ENCODE data around the gene ABCA2. TPM values are rescaled to one million over a fixed set of nuclear protein-coding genes. Genes with fewer than 3 reads are reported as not detected.
A peak's percentile ranks its signal among the peaks of the same experiment; 100 is the strongest.

Gene ABCA2
- total and polyA plus RNA-seq, 2 donors from 2014 or later, result 39.2 to 72.1 TPM

DNA sequence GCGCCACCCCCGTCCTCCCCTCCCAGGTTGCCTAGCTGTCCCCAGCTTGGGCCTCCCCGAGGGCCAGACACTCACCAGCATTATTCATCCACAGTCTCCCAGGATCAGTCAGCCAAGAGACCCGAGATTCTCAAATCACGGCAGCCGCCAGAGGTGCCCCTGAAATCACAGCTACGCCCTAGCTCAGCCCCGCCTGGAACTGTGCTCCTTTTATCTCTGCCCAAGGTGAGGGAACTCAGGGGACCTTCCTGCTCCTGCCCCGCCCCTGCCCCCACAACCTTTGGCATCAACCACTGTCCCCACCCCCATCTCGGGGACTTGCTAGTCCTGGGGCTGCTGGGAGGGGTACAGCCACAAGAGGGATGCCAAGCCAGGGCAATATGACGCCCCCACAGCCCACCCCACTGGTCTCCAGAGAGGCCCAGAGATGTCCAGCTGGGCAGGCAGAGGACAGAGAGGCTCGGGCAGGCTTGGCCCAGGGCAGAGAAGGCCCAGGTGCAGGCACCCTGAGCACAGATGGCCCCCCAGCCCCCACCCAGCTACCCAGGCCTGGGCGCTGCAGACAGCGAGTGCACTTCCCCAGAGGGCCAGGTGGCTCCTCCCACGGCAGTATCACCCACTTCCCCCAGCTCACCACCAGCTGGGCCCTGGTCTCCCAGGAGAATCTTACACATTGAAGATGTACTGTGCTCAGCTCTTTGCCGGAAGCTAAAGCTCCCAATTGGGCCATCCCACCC, 4.0 kb upstream of the ABCA2 start, which contains the start of gene FUT7:
Gene FUT7, minus strand, starts transcription at position 185 of the 737 bp plus-strand sequence. Its CDS starts 97 bp downstream, at position 88.
- Histone ChIP-seq H3K4me3 (ENCODE audit: low read length in 3 of 3) (no peak within 1 kb of the TSS), H3K27me3 (ENCODE audit: control insufficient read depth, insufficient read depth, low read length) (no peaks in the 10 kb centered on the region), H3K36me3 (ENCODE audit: control insufficient read depth in 2 of 3, insufficient read depth in 3 of 3, low read length in 3 of 3) (no peaks in the 10 kb centered on the region), H3K4me1 (ENCODE audit: control insufficient read depth in 2 of 3, insufficient read depth in 2 of 3, low read depth in 1 of 3, low read length in 3 of 3) (peaks cover 0 to 25% (median 15%) of the 10 kb centered on the region in 3 donors), H3K9ac (ENCODE audit: low read length in 3 of 3) (no peak within 1 kb of the TSS), H3K9me3 (ENCODE audit: control insufficient read depth in 2 of 3, insufficient read depth in 1 of 3, low read length in 3 of 3) (no peaks in the 10 kb centered on the region), H3K27ac (ENCODE audit: low read depth in 2 of 2, low read length in 2 of 2) (no peak within 1 kb of the TSS)
- TF ChIP-seq, protein P1, sequence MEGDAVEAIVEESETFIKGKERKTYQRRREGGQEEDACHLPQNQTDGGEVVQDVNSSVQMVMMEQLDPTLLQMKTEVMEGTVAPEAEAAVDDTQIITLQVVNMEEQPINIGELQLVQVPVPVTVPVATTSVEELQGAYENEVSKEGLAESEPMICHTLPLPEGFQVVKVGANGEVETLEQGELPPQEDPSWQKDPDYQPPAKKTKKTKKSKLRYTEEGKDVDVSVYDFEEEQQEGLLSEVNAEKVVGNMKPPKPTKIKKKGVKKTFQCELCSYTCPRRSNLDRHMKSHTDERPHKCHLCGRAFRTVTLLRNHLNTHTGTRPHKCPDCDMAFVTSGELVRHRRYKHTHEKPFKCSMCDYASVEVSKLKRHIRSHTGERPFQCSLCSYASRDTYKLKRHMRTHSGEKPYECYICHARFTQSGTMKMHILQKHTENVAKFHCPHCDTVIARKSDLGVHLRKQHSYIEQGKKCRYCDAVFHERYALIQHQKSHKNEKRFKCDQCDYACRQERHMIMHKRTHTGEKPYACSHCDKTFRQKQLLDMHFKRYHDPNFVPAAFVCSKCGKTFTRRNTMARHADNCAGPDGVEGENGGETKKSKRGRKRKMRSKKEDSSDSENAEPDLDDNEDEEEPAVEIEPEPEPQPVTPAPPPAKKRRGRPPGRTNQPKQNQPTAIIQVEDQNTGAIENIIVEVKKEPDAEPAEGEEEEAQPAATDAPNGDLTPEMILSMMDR (IDR thresholded peaks at IDR 0.05; ENCODE audit: borderline replicate concordance, extremely low read depth, insufficient read depth), result no peak
- intact Hi-C loops (cut with DNase I), result loop anchor here (10.0 kb wide), 1 partner anchor 247 kb away; no protein-coding TSS in a partner anchor
- no peak for FAIRE-seq
- no peak for DNase-seq

DNA sequence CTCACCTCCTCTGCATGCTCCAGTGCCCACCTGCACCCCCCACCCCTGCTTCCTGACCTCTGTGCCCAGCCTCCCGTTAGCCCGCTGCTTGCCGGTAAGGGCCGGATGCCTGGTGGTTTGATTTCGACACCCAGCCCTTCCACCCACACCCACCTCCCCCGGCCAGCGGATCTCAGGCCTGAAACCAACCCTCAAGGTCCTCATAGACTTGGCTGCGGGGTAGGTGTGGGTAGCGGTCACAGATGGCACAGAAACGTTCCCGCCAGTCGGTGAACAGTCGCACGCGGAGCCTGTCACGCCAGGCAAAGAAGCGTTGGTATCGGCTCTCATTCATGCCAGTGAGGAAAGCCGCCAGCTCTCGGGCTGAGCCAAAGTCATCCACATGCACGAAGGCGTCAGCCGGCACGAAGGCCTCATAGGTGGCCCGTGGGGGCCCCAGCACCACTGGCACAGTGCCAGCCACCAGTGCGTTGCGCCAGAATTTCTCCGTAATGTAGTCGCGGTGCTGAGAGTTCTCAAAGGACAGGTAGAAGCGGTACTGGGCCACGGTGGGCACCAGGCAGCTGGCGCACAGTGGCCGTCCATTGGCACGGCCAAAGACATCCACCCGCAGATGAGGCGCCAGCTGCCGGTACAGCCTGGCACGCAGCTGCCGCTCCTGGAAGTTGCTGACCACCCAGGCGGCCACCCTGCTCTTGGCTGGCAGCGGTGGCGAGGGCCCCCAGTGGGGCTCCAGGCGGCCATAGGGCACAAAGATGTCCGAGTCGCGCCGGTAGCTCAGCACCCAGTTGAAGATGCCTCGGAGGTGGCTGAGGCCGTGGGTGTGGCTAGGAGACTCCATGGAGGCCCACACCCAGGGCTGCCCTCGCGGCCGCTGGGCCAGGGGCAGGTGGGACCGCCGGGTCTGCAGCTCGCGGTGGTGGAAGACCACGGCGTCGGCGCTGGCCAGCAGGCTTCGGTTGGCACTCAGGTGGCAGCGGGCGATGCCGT, 2.8 kb upstream of the ABCA2 start:
- no peak overlapping the region for H3K4me3 ChIP-seq (ENCODE audit: low read length in 3 of 3)
- peaks cover 0 to 37% (median 20%) of the 10 kb centered on the region in 3 donors for H3K4me1 ChIP-seq (ENCODE audit: control insufficient read depth in 2 of 3, insufficient read depth in 2 of 3, low read depth in 1 of 3, low read length in 3 of 3)
- TF ChIP-seq, protein P1 (IDR thresholded peaks at IDR 0.05; ENCODE audit: borderline replicate concordance, extremely low read depth, insufficient read depth), result no peak
- H3K36me3 ChIP-seq (ENCODE audit: control insufficient read depth in 2 of 3, insufficient read depth in 3 of 3, low read length in 3 of 3), result no peaks in the 10 kb centered on the region
- intact Hi-C loops (cut with DNase I), result loop anchor here (10.0 kb wide), 1 partner anchor 246 kb away; no protein-coding TSS in a partner anchor
- DNase-seq (peak in 3 of 5 donors; percentile 50 to 70 (median 60)), FAIRE-seq (no peak)
- H3K9me3 ChIP-seq (ENCODE audit: control insufficient read depth in 2 of 3, insufficient read depth in 1 of 3, low read length in 3 of 3), result no peaks in the 10 kb centered on the region
- no peak overlapping the region for H3K9ac ChIP-seq (ENCODE audit: low read length in 3 of 3)
- no peaks in the 10 kb centered on the region for H3K27me3 ChIP-seq (ENCODE audit: control insufficient read depth, insufficient read depth, low read length)
- no peak overlapping the region for H3K27ac ChIP-seq (ENCODE audit: low read depth in 2 of 2, low read length in 2 of 2)

DNA sequence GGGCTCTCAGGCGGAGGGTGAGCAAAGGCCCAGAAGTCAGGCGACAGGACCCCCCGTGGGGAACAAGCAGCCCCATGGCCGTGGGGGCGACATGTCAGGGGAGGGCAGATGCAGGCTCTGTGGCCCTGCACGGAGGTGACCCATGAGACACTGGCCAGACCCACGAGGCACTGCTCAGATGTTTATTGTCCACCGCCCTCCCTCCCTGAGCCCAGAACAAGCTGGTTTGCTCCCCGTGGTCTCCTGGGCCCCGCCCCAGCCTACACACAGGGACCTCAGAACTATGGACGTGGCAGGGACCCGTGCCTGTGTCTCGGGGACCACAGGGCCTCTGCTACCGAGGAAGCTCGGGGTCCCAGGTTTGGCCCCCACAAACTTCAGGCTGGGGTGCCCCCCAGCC, 2.0 kb upstream of the ABCA2 start:
- DNase-seq (no peak), FAIRE-seq (no peak)
- intact Hi-C loops (cut with DNase I), result loop anchor here (10.0 kb wide), 1 partner anchor 245 kb away; no protein-coding TSS in a partner anchor
- Histone ChIP-seq H3K27me3 (ENCODE audit: control insufficient read depth, insufficient read depth, low read length) (no peaks in the 10 kb centered on the region), H3K9ac (ENCODE audit: low read length in 3 of 3) (no peak overlapping the region), H3K9me3 (ENCODE audit: control insufficient read depth in 2 of 3, insufficient read depth in 1 of 3, low read length in 3 of 3) (no peaks in the 10 kb centered on the region), H3K4me1 (ENCODE audit: control insufficient read depth in 2 of 3, insufficient read depth in 2 of 3, low read depth in 1 of 3, low read length in 3 of 3) (peaks cover 0 to 40% (median 20%) of the 10 kb centered on the region in 3 donors), H3K4me3 (ENCODE audit: low read length in 3 of 3) (no peak overlapping the region), H3K36me3 (ENCODE audit: control insufficient read depth in 2 of 3, insufficient read depth in 3 of 3, low read length in 3 of 3) (no peaks in the 10 kb centered on the region), H3K27ac (ENCODE audit: low read depth in 2 of 2, low read length in 2 of 2) (no peak overlapping the region)
- TF ChIP-seq, protein P1 (IDR thresholded peaks at IDR 0.05; ENCODE audit: borderline replicate concordance, extremely low read depth, insufficient read depth), result no peak

All from kidney (tissue), 14 donors.